NCI-H460 (cell line): ENCODE measurements around the gene TCHHL1. TPM values are rescaled to one million over a fixed set of nuclear protein-coding genes. Genes with fewer than 3 reads are reported as not detected.
"Not testable (repeated sequence)": the region's sequence is repeated elsewhere in the genome, so short reads cannot be mapped to it uniquely, and the experiment has no call there.

ENCODE experiments used
- DNase-seq: peaks from one replicate; pipeline ENCODE4 v3.0.0-alpha.2; 2016; ENCODE audit warnings: low read depth; ENCODE audit errors: extremely low read depth
- total RNA-seq: library from RNA; depleted of rRNA; stranded (reverse); fragments of >200 nt; shearing (Covaris generic); gene quantifications from 2 replicates; pipeline ENCODE4 v1.2.3, GENCODE V29; 2014

TCHHL1 gene
- total RNA-seq, 1 experiment from 2014 or later: not detected

DNA sequence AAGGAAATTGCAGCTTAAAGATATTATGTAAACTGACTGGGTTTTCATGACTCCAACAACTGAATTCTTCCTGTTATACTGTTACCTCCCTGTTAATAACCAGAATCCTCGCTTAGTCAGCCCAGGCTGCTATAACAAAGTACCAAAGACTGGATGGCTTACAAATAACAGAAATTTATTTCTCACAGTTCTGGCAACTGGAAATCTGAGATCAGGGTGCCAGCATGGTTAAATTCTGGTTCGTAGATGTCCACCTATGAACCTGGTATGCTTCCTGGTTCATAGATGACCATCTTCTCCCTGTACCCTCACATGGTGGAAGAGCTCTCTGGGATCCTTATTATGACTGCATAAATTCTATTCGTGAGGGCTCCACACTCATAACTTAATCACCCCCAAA lies 8.1 kb upstream of the TCHHL1 start:
- no peak for DNase-seq

DNA sequence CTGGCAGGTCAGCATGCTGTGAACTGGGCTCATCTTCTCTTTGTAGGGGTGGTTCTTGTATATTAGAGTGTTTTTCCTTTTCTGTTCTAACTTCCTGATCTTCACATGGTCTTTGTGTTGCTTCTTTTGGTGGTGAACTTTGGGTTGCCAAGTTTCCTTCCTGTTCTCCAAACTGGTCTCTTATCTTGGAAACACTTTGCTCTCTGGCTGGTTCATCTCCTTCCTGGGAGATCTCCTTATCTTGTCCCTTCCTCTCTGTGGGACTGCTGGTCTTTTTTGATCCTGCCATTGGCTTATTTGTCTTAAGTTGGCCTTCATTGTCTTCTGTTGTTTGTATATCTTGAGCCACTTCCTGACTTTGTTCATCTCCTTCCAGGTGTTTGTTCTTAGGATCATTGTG lies 2.1 kb downstream of the TCHHL1 start:
- no peak for DNase-seq

DNA sequence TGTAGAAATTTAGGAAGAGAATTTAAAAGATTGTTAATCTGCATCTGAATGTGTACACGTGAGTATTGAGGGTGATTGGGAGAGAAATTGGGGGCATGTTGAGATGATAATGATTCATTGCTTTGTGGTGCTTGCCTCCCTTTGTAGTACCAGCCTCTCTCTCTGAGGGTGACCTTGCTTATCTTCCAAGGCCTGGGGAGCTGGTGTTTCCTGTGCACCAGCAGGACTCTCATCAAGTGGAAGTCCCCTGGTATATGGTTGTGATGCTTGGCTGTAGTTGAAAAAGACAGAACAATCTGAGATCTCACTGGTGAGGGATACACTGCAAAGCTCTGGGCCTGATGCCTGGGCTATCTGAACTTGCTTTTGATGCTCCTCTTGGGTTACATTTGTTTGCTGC lies 4.0 kb downstream of the TCHHL1 start:
- no peak for DNase-seq

DNA sequence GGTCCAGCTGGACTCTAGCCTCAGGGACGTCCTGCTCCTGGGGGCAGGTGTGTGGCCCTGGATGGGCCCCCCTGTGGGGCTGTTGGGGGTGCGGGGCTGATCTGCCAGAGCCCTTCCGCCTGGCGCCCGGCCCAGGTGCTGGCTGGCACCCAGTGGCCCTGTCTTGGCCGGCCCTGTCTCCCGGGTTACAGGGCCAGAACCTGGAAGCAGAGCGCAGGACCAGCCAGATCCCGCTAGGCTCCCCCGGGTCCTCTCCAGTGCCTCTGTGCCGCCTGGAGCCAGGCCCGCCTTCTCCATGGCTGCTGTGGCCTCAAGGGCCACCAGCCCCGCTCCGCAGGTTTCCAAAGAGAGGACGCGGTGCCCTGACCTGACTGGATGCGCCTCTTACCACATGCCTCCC lies 7.8 kb downstream of the TCHHL1 start:
- DNase-seq: not testable (repeated sequence)

DNA sequence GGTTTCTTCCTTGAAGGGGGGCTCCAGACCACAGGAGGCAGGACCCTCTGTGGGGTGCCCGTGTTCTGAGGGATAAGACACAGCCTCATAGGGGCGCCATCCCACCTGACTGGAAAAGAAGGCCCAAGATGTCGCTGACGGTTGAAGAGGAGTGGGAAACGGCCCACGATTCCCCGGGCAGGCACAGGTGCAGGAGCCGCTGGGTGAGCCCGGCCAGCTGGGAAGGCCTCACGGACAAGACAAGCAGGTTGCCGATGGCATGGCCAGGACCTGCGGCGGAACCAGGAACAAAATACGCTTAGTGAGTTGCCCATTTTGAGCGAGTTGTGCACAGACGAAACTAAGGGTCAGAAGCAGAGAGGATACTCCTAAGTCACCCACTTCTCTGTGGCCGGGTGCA lies 8.4 kb downstream of the TCHHL1 start:
- not testable (repeated sequence) for DNase-seq

DNA sequence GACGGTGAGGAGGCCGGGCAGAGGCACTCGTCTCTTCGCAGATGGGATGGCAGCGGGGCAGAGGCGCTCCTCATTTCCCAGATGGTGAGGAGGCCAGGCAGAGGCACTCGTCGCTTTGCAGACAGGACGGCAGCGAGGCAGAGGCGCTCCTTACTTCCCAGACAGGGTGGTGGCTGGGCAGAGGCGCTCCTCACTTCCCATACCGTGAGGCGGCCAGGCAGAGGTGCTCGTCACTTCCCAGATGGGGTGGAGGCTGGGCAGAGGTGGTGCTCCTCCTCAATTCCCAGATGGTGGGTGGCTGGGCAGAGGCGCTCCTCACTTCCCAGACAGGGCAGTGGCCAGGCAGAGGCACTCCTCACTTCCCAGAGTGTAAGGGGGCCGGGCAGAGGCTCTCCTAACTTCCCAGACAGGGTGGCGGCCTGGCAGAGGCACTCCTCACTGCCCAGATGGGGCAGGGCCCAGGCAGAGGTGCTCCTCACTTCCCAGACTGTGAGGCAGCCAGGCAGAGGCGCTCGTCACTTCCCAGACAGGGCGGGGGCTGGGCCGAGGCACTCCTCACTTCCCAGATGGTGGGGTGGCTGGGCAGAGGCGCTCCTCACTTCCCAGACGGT lies 9.9 kb downstream of the TCHHL1 start:
- DNase-seq: no peak

DNA sequence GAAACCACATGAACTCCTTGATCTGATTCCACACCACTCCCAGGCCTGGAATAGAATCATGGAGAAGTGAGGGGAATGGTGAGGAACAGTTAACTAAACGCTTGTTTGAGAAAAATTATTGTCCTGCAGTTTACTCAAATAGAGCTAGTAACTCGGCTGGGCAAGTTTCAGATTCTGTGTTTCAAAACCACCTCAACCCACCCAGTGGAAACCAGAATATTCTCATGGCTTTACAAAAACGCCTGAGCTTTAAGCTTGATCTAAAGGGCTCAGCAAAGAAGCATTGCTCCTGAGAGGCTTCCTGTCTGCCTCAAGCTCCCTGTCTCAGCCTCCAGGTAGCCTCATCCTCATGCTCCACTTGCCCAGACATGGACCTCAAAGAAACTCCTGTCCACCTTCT lies 16.6 kb downstream of the TCHHL1 start:
- DNase-seq: no peak

DNA sequence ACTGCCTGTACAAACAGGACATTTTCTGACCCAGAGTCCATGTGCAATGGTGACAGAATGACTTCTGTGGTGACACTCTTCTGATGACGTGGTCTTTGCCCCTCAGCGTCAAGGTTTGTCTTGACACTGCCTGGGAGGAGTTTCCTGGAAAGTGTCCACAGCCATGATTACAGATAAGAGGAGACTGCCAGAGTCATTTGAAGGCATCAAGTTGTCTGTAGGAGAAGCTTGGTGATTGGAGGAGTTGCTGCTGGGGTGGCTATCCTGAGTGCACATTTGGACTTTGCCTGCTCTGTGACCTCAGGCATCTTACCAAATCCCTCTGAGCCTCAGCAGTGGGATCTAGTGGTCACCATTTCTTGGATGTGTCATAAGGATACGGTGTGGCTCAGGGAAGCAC lies 17.7 kb downstream of the TCHHL1 start:
- no peak for DNase-seq

DNA sequence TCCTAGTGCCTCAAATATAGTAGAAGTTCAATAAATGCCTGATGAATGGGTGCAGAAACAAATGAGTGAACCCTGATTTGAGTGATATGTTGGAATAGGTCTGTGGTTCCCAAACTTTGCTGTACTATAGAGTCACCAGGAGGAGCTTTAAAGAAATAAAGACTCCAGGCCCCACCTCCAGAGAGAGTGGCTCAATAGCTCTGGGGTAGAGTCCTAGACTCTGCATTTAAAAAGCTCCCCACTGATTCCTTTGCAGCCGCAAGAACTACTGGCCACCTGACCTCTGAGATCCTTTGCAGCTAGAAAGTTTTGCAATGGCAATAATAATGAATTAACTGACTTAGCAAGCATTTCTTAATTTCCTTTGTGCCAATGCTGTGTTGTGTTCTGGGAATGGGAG lies 20.9 kb downstream of the TCHHL1 start:
- DNase-seq: no peak

DNA sequence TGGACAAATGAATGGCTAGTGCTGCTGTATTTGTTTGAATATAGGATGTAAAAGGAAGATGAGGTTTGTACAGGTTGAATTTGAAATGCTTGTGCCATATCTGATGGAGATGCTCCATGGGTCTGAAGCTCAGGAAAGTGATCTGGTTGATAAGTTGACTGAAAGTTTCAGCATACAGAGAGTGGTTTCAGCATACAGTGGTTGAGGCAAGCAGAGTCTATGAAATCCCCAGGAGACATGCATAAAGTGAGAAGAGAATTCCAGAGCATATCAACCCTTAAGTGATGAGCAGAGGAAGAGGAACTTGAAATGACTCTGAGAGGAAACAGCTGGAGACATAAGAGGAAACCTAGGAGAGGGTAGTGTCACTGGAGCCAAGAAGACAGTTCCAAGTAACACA lies 21.7 kb downstream of the TCHHL1 start:
- DNase-seq: no peak

DNA sequence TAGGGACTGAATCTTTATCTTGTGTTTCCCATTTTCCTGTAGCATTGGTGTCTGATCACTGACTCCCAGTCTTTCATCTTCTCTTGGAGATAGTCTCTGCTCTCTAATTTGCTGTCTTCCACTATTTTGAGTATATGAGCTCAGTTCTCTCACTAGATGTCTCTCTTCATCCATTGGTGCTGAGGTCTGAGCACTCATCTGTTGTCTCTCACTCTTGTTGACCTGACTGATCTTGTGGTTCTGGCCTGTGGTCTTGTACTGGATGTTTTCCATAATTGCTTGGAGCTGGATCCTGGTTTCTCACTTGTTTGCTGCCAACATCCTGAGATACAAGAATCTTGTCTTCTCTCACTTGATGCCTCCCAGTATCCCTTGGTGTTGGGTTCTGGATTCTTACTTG lies 26.9 kb downstream of the TCHHL1 start:
- no peak for DNase-seq

DNA sequence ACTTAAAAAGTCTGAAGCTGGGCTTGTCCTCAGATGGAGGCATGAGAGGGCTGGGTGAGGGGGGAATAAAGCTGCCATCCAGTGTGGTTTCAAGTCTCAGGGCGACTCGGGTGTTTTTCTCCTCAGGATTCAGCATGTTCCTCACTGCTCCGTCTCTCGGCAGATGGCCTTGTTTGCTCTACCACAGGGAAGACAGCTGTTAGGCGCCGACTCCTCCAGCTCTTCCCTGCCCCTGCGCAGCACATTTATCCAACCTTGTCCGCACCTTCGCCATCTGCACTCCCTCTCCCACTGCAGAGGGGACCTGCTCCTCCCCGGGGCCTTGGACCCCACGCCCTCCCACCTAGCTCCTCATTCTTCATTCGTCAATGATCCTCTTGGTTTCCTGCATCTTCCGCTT lies 35.5 kb downstream of the TCHHL1 start:
- DNase-seq: no peak

DNA sequence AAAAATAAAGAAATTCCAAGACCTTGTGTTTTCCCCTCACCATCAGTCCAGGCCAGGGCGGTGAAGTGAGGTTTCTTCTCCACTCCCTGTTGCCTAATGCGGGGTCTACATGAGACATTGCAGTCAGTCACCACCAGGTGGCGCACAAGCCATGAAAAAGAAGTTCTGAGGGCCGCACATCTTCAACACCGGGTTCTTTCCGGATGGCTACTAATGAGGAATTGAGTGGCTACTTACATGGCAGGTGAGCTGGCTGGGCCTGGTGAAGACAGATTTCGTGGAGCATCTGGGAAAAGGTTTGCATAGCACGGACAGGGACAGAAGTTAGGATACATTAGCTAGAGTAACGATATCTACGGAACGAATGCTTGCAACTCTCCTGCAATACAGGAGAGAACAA lies 36.3 kb downstream of the TCHHL1 start:
- DNase-seq: peak; percentile 86

DNA sequence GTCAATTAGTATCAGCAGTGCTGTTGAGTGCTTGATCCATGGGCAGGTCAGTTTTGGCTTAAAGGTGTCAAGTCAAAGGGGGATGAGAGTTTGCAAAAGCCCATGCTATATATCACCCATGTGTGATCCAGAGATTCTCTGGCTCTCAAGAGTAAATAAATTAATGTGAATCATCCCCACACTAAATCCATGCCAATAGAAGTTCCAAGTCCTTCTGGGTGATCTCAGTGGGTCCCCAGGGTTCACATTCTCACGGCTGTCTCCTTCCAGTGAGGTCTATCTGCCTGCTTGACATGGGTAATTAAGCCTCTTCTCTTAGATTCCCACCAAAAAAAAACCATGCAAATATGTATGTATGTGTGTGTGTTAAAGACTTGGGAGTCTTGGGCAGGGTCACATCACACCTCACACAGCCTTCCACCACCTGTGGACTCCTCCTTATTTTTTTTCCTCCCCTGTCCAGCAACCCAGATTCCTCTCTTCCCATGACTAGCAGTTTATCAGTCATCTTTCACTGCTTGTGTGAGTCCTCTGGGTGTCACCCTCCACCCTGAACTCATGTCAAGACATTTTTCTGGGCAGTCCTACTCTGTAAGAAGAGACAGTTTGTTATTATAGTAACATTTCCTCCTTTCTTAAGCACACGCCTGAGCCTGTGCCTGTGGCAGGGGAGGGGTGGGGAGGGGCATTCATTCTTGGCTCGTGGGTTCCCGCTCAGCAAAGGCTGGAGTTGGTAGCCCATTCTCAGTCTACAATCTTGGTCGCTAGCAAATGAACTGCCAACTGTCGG lies 37.8 kb downstream of the TCHHL1 start:
- DNase-seq: peak; percentile 93

DNA sequence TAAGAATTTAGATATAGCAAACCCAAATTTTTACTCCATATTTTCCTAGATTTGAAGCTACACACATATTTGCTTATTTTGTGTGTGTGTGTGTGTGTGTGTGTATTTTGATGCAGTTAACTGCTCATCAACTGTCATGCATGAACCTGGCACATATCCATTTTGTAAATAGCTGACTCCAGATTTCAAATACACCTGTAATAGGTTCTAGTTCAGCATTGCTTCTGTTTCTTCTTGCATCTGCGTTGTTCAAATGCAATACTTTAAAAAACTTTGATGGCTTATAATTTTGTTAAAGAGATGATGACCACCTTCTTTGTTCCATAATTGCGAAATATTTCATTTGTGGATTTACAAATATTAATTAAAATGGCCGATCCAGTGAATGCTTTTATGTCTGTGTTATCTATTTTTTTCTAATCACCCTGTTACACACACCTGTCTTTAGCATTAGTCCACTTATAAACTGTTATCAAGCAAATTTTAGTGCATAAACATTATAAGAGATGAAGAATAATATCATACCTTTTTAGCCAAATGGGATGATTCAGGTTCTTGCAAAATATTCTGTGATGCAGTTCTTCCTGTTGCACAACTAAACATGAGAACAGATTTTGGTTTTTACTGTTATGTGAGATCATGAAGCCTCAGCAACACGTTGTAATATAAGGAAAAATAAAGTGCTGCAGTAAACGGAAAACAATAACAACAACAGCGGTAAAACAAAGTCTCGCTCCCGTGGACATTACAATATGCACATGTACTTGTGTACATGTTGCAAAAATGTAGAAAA lies 39.4 kb downstream of the TCHHL1 start:
- peak; percentile 87 for DNase-seq

DNA sequence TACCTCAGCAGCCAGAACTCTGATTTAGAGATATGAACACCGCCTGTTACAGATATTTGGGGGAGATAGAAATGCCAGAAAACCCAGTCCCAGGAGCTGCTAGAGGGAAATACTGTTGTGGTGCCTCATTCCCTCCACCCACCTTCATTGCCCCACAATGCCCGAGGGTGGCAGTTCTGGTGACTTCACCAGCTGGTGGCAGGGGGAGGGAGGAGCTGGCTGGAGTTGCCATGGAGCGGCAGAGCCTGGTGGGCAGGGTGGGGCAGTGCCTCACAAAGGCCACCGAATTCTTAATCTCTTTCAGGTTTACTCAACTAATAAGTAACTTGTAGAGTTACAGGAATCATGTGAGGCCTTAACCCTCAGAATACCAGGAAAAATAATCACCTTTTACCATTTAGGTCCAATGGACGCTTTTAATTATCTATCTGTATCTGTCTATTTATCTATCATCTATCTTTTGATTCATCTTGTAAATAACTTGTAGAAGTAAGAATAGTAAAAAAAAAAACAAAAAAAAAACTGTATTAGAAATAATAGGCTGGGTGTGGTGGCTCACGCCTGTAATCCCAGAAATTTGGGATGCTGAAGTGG lies 40.4 kb downstream of the TCHHL1 start:
- peak; percentile 98 for DNase-seq

DNA sequence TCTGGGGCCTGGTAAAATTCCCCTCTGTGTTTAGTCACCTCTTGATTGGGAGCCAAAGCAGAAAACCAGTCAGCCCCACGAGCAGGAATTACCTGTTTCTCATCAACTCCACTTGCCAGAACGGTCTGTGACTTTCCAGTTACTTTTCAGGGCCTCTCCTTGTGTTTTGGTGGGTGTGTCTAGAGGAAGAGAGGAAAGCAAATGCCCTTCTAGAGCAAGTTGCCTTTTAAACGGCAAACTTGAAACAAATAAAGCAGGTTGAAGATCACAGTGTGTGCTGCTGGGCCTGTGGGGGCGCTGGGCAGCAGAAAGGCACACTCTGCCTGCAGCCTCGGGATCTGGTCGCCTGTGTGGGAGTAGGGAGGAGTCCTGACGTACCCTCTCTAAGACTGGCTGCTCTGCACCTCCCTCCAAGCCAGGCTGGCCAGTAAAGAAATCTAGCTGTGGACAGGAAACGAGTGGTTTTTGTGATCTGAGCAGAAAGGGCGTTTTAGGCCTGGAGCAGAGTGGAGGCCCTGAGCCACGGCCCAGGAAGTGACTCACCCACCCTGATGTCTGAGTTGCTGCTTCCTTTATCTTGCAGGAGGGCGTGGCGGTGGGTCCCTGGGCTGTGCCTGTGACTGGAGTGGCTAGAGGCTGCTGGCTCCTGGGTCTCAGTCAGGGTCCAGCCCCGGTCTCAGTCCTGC lies 41.0 kb downstream of the TCHHL1 start:
- DNase-seq: peak; percentile 100

DNA sequence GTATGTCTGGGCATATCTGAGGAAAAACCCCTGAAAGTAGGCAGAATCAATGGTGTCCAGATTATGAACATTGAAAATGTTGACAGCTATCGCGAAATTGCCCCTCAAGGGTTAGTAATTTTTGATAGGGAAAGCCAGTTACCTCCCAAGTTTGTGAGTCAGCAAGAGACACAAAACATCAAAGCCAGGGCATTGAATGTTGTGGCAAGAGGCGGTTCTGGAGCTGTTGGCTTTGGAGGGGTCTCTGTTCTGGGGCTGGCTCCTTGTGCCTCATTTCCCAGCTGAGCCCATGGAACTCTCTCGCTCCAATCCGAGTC lies 41.5 kb downstream of the TCHHL1 start:
- no peak for DNase-seq

DNA sequence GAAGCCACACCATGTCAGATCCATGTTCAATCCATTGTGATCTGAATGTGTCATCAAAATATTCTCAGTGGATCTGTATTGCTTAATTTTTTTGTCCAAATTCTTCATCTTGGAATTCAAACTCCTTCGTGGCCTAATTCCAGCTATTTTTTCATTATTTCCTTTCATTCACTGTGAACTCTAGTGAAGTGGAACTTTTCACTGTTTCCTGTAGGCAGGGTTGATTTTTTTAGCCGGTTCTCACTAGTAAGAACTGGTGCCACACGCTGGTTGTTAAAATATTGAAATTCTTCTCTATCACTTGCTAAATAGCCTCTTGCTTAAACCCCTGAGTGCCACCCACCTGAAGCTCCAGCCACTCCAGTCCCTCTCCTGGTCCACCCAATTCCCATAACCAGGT lies 44.5 kb downstream of the TCHHL1 start:
- DNase-seq: no peak

DNA sequence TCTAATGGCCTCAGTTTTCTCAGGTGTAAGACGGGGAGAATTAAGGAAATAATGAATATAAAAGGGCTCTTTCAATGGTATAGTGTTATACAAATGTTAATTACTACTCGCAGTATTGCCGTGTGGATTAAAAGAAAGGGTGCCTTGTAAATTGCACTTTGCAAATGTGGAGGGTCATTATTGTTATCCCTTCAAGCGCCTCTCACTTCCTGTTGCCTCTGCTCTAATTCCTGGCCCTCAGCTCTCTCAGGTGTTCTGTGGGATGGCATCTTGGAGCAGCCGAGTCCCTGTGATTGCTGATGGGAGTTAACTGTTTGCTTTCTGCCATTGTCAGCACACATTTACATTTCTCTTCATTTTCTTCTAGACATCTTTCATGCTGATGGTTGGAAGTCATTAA lies 45.0 kb downstream of the TCHHL1 start:
- DNase-seq: no peak

DNA sequence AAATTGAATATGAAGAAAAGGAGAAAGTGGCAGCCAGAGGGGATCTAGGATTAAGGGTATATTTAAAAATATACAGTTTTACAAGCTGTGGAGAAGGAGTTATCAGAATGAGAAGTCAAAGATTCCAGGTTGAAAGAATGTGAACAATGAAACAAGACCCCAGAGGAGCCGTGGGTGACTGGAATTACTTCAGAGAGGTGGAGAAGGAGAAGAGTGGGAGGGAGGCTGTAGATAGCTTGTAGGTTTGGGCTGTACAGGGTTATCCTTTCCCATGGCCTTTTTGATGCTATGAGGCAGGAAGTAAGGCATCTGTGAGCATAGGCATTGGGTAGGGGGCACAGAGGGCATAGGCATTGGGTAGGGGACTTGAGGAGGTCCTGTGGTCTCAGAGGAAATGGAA lies 46.8 kb downstream of the TCHHL1 start:
- DNase-seq: no peak
